Pancreas (tissue), 10 donors: ENCODE data around the gene IFRD2. TPM values are rescaled to one million over a fixed set of nuclear protein-coding genes. Genes with fewer than 3 reads are reported as not detected.

Experiments
- ATAC-seq, 4 donors: fragments of 200-7000 bp; cut with Tn5 transposase; one replicate each; pipeline versions ENCODE4 v1.8.0 to v1.9.1; 2020; ENCODE audit warnings: mild to moderate bottlenecking in 4 of 4, moderate library complexity in 4 of 4
- DNase-seq, 6 donors: peaks; one replicate each; pipeline ENCODE4 v3.0.0-alpha.2; 2020
- FAIRE-seq: peaks from 2 replicates; lab custom pipeline; 2012; peaks lifted over from hg19 to GRCh38; lab: Jason Lieb, UNC
- H3K27ac ChIP-seq, 4 donors: fragments of 200-600 bp; sonication (generic); 1 replicate in 3 of 4; 2 replicates in 1 of 4; pipeline versions ENCODE4 v1.5.0 to v1.8.0; 2020
- H3K27me3 ChIP-seq, 4 donors: fragments of 200-600 bp; one replicate each; pipeline ENCODE4 v1.8.0; 2021
- H3K36me3 ChIP-seq, 3 donors: fragments of 200-600 bp; sonication (generic) in 1 of 3; one replicate each; pipeline versions ENCODE4 v1.5.0 to v1.8.0; 2020 to 2021
- H3K4me1 ChIP-seq, 3 donors: fragments of 200-600 bp; one replicate each; pipeline ENCODE4 v1.8.0; 2021
- H3K4me3 ChIP-seq, 4 donors: fragments of 200-600 bp; sonication (generic) in 2 of 4; one replicate each; pipeline versions ENCODE4 v1.5.0 to v1.8.0; 2020 to 2021
- H3K9me3 ChIP-seq, 4 donors: fragments of 200-600 bp; one replicate each; pipeline ENCODE4 v1.8.0; 2021
- CTCF ChIP-seq, 4 donors: fragments of 200-600 bp; sonication (generic) in 3 of 4; IDR thresholded peaks; one replicate each; pipeline versions ENCODE4 v1.5.0 to v1.8.0; 2021; ENCODE audit warnings: antibody characterized with exemption in 4 of 4
- WGBS, 2 donors: extraction: QIAGEN DNeasy Blood & Tissue Kit; methylation state at CpG; one replicate each; pipeline ENCODE4 v1.1.7; 2013; 5-methylcytosine and 5-hydroxymethylcytosine counted together
- intact Hi-C, 3 donors: fragments of 100-400 bp; cut with DNase I; formaldehyde crosslinking; loops; one replicate each; pipeline versions ENCODE4 v1.11.1 to v1.14.2; 2022
- polyA plus RNA-seq, 2 donors: library from polyadenylated mRNA; stranded (reverse); fragments of 200-250 nt; gene quantifications; one replicate each; pipeline ENCODE4 v1.2.3, GENCODE V29; 2013
- total RNA-seq, 6 donors: library from RNA; stranded (reverse); fragmentation: NEBNext Ultra II Directional in 4 of 6; extraction: Animal tissue kit (Norgen Biotek cat#: 25700) in 4 of 6; gene quantifications; one replicate each; pipeline versions ENCODE4 v1.2.1 to v1.2.4, GENCODE V29; 2021 to 2023
- donor health status: healthy with polysubstance abuse.
- donor health status: DM: no; HTN: no; CAD: no; lungs with moderate emphysema.
- donor health status: DM: no; HTN: no; CAD: no.
- donor health status: control.
- donor health status: control.
- donor health status: Bipolar disorder and iron deficiency.
- donor health status: DM: yes; HTN: yes; CAD: no.
- donor health status: DM: no; HTN: no; CAD: no.
- donor health status: DM: no; HTN: no; CAD: no.
- donor health status: DM: yes; HTN: yes; CAD: no.

The IFRD2 gene
- total and polyA plus RNA-seq, 8 donors = 47.1 to 117 (median 59.5) TPM

- H3K4me3 ChIP-seq = peak within 1 kb of the TSS; percentile 87 to 100 (median 94)
- H3K27me3 ChIP-seq = no peaks in the 10 kb centered on the region
- FAIRE-seq (peak; percentile 53), ATAC-seq (peak; percentile 93 to 96 (median 94)), DNase-seq (peak; percentile 95 to 99 (median 98))
- H3K36me3 ChIP-seq = peaks cover 8 to 35% (median 22%) of the 10 kb centered on the region in 3 donors
- no peak for TF ChIP-seq CTCF (IDR thresholded peaks at IDR 0.05)
- 1% methylated on average over 38 to 55 of the region's 55 CpGs for WGBS, 2 donors
- H3K27ac ChIP-seq = peak within 1 kb of the TSS; percentile 61 to 86 (median 80)
- H3K4me1 ChIP-seq = peaks cover 5 to 15% (median 8%) of the 10 kb centered on the region in 3 donors
- intact Hi-C loops = loop anchor here in 1 of 3 donors (10.0 kb wide), 1 partner anchor 73 kb away; no protein-coding TSS in a partner anchor
- H3K9me3 ChIP-seq = no peaks in the 10 kb centered on the region
These were observed 35.9 kb upstream of the IFRD2 start, which contains the start of gene TUSC2 for GRCh38 chr3:50327943-50328691. Gene TUSC2, minus strand, starts transcription at chr3:50328223. Its CDS starts 124 bp downstream, at chr3:50328099.

- no peak for TF ChIP-seq CTCF (IDR thresholded peaks at IDR 0.05)
- Histone ChIP-seq H3K27ac (peak overlapping the region in 1 of 4 donors; percentile 23), H3K27me3 (no peaks in the 10 kb centered on the region), H3K36me3 (peaks cover 8 to 31% (median 22%) of the 10 kb centered on the region in 3 donors), H3K9me3 (no peaks in the 10 kb centered on the region), H3K4me1 (peaks cover 8 to 19% (median 12%) of the 10 kb centered on the region in 3 donors), H3K4me3 (peak overlapping the region; percentile 87 to 100 (median 94))
- ATAC-seq (no peak), FAIRE-seq (no peak), DNase-seq (peak in 2 of 6 donors; percentile 27 to 33)
- intact Hi-C loops = loop anchor here in 1 of 3 donors (10.0 kb wide), 1 partner anchor 72 kb away; no protein-coding TSS in a partner anchor
- 58 to 65% methylated on average over 4 of the region's 4 CpGs for WGBS, 2 donors
These were observed 34.9 kb upstream of the IFRD2 start for GRCh38 chr3:50327129-50327528.

- peaks cover 8 to 22% (median 17%) of the 10 kb centered on the region in 3 donors for H3K36me3 ChIP-seq
- intact Hi-C loops = loop anchor here in 1 of 3 donors (10.0 kb wide), 1 partner anchor 71 kb away; no protein-coding TSS in a partner anchor
- H3K27ac ChIP-seq = no peak overlapping the region
- FAIRE-seq (no peak), DNase-seq (peak in 1 of 6 donors; percentile 55), ATAC-seq (no peak)
- H3K27me3 ChIP-seq = no peaks in the 10 kb centered on the region
- no peak for TF ChIP-seq CTCF (IDR thresholded peaks at IDR 0.05)
- H3K4me3 ChIP-seq = no peak overlapping the region
- H3K4me1 ChIP-seq = peaks cover 8 to 24% (median 16%) of the 10 kb centered on the region in 3 donors
- no peaks in the 10 kb centered on the region for H3K9me3 ChIP-seq
- 83 to 84% methylated on average over 8 of the region's 8 CpGs for WGBS, 2 donors
These were observed 33.9 kb upstream of the IFRD2 start for GRCh38 chr3:50326182-50326541.

GRCh38 chr3:50325497-50326181 lies 33.4 kb upstream of the IFRD2 start:
- Histone ChIP-seq H3K36me3 (peaks cover 4 to 16% (median 13%) of the 10 kb centered on the region in 3 donors), H3K4me3 (no peak overlapping the region), H3K27me3 (no peaks in the 10 kb centered on the region), H3K4me1 (peaks cover 8 to 24% (median 16%) of the 10 kb centered on the region in 3 donors), H3K27ac (no peak overlapping the region), H3K9me3 (no peaks in the 10 kb centered on the region)
- intact Hi-C loops = loop anchor here in 1 of 3 donors (10.0 kb wide), 1 partner anchor 71 kb away; no protein-coding TSS in a partner anchor
- DNase-seq = peak in 1 of 6 donors; percentile 33
- TF ChIP-seq CTCF (IDR thresholded peaks at IDR 0.05) = no peak
- ATAC-seq = no peak
- 77 to 80% methylated on average over 11 of the region's 11 CpGs for WGBS, 2 donors
- no peak for FAIRE-seq
